ENCODE data around the gene PCAT7.

Gene PCAT7

DNA sequence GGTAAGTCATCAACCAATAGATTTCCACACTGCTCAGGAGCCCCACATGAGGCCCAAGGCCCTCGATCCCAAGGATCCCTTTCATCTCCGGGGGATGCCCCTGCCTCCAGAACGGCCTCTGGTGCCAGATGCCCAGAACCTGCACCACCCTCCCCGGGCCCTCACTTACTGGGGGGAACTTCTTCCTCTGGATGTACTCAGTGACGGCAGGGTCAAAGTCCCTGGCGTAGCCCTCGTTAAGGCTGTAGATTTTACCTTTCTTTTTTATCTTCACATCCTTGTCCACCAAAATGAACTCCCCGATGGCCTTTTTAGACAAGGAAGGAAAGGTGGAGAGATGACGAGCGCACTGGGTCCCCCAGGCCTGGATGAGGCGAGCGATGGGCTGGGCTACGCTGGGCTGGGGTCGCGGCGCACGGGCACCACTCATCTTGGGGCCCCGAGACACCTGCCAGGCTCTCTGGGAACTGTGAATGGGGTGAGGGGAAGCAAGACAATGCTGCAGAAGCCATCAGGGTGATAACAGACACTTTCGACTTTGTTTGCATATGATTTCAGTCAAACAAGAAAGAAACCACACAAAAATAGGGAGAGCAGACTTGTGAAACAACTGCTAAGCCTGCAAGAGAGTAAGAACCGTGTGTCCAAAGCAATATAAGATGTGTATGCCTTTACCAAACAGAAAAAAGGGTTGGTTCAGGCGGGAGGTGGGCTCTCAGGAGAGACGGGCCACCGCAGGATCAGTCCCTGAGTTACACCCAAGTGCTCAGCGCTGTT lies 52.0 kb downstream of the PCAT7 start:
- DNase-seq = no peak

DNA sequence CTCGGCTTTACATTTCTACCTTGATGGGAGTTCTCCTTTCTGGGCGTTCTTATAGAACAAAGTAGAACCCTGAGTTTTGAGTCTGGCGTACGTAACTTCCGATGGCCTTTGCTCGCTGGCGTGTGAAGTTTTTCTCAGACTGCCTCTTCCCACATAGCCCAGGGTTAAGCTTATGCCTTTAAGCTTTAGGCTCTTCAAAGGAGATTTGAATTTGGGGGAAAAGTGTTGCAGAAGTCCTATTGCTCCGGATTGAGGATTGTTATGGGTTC lies 52.5 kb downstream of the PCAT7 start:
- DNase-seq = no peak

DNA sequence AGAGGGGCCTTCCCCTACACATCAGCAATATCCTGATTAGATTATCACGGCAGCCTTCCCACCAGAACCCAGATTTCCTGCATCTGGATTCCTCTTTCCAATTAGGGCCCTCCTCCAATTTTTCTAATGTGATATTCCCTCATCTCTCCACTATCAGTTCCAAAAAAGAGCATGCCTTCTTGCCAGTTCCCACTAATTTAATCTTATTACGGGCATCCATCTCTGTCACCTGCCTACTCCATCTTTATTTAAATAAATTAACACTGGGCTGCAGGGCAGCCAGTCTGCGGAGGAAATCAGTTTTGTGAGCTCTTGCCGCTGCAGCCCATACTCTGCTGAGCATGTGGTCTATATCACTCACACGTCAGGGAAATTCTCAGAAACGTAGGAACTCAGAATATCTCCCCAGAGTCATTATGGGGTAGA lies 55.3 kb downstream of the PCAT7 start:
- no peak for DNase-seq

DNA sequence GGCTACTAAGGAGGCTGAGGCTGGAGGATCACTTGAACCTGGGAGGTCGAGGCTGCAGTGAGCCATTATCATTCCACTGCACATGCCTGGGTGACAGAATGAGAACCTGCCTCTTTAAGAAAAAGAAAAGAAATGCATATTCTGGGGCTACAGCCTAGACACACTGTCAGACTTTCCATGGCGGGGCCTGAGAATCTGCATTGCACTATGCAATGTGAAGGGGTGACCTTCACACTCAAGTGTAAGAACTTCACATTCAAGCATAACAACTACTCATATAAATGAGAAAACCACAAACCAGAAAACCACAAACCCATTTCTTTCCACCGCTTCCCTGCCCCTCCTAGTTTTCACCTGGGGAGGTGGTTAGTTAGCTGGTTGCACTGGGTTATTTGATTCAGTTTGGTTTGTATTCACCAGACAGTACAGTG lies 56.8 kb downstream of the PCAT7 start:
- DNase-seq = no peak

DNA sequence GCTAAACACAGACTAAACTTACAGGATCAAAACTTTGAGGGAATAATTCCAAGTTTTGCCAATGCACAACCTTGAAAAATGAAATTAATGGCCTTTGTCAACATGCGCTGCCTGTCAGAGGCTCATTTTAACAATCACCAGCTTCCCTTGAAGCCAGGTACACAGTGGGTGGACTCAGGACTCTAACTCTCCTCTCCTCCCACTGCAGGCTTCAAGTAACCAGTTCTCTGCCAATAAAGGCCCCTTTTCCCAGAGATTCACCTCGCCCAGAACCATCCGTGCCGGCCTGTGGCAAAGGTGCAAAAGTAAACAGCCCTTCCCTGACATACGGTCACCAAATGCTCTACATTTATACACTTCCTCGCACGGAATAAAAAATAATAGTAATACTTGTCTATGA lies 57.2 kb downstream of the PCAT7 start:
- DNase-seq = no peak

DNA sequence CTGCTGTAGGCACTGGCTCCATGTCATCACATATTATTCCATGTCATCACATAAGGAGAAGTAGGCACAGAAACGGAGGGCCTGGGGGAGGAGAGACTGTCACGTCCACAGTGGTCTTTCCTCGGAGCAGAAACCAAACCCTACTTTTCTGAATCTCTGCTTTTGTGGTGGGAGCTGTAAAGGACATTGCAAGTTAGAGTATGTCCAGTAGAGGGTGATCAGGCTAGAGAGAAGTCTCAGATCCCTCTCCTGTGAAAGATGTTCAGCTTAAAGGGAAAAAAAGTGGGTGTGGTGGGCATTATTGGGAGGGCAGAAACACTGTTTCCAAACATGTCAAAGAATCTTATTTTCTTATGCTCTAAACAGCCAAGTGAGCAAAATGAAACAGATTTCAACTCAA lies 58.1 kb downstream of the PCAT7 start:
- no peak for DNase-seq

DNA sequence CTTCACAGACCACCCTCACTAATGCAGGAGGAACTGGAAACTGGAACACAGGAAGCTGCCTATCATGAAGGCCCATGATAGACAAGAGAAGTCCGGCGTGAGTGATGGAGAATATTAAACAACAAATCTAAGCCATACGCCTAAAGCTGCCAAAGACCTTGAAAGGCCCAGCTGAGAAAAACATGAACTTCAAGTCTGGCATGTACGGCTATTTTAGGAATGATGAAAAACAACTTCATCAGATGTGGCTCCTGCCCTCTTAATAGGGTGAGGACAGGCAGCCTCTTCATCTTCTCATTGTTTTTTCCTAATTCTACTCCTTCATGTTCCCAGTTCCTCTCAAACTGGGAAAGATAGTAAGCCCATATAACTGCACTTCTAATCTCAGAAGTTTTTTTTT lies 64.1 kb downstream of the PCAT7 start:
- DNase-seq = no peak
